CD14-positive monocyte (primary cell): ENCODE measurements around the gene TMEM144. TPM values are rescaled to one million over a fixed set of nuclear protein-coding genes. Genes with fewer than 3 reads are reported as not detected.
A peak's percentile ranks its signal among the peaks of the same experiment; 100 is the strongest.

Source experiments
- DNase-seq, 3 donors: peaks; one replicate each; pipeline ENCODE4 v3.0.0-alpha.2; 2011 to 2022
- H2AFZ ChIP-seq: 2 replicates; pipeline ENCODE4 v1.6.0; 2012; ENCODE audit warnings: mild to moderate bottlenecking, low read depth, low read length, inconsistent platforms; ENCODE audit not compliant: insufficient read depth, poor library complexity, severe bottlenecking
- H3K27ac ChIP-seq, 2 donors: 1 replicate in 1 of 2; 2 replicates in 1 of 2; pipeline ENCODE4 v1.5.1; 2012 to 2013; ENCODE audit warnings: low read length in 2 of 2, control low read depth in 1 of 2, inconsistent platforms in 1 of 2, low read depth in 1 of 2, mild to moderate bottlenecking in 1 of 2
- H3K27me3 ChIP-seq, 2 donors: one replicate each; pipeline versions ENCODE4 v1.6.0 to v1.6.1; 2011 to 2013; ENCODE audit warnings: low read length in 2 of 2; ENCODE audit not compliant: control insufficient read depth in 2 of 2, insufficient read depth in 2 of 2
- H3K36me3 ChIP-seq, 2 donors: replicated peaks in 1 of 2; 1 replicate in 1 of 2; 2 replicates in 1 of 2; pipeline versions ENCODE4 v1.5.1 to v1.6.1; 2012 to 2013; ENCODE audit warnings: low read length in 2 of 2, control low read depth in 1 of 2, inconsistent platforms in 1 of 2, mild to moderate bottlenecking in 1 of 2; ENCODE audit not compliant: insufficient read depth in 2 of 2, control insufficient read depth in 1 of 2
- H3K4me1 ChIP-seq, 2 donors: 1 replicate in 1 of 2; 2 replicates in 1 of 2; pipeline versions ENCODE4 v1.5.1 to v1.6.1; 2012 to 2013; ENCODE audit warnings: low read length in 2 of 2, control low read depth in 1 of 2, inconsistent platforms in 1 of 2, mild to moderate bottlenecking in 1 of 2, moderate library complexity in 1 of 2; ENCODE audit not compliant: insufficient read depth in 2 of 2, control insufficient read depth in 1 of 2
- H3K4me2 ChIP-seq: replicated peaks from 2 replicates; pipeline ENCODE3; 2012; ENCODE audit warnings: low read length, moderate library complexity, mild to moderate bottlenecking; ENCODE audit not compliant: poor library complexity, severe bottlenecking; ENCODE audit errors: extremely low read depth
- H3K4me3 ChIP-seq, 3 experiments: fragments of 200-600 bp in 1 of 3; sonication (generic) in 1 of 3; replicated peaks in 1 of 3; 1 replicate in 2 of 3; 2 replicates in 1 of 3; pipeline ENCODE4 v1.5.1; 2011 to 2013; ENCODE audit warnings: low read length in 3 of 3, mild to moderate bottlenecking in 3 of 3, control low read depth in 2 of 3, low read depth in 2 of 3, inconsistent platforms in 1 of 3, moderate library complexity in 1 of 3
- H3K79me2 ChIP-seq: 2 replicates; pipeline ENCODE4 v1.6.0; 2012; ENCODE audit warnings: mild to moderate bottlenecking, control low read depth, inconsistent platforms, low read length, moderate library complexity; ENCODE audit not compliant: insufficient read depth
- H3K9ac ChIP-seq: 2 replicates; pipeline ENCODE4 v1.6.0; 2017; ENCODE audit warnings: low read length, mild to moderate bottlenecking; ENCODE audit not compliant: insufficient read depth, poor library complexity, severe bottlenecking
- H3K9me3 ChIP-seq, 2 donors: replicated peaks in 1 of 2; 1 replicate in 1 of 2; 2 replicates in 1 of 2; pipeline versions ENCODE4 v1.5.1 to v1.6.1; 2012 to 2013; ENCODE audit warnings: low read length in 2 of 2, control low read depth in 1 of 2; ENCODE audit not compliant: control insufficient read depth in 1 of 2, insufficient read depth in 1 of 2
- H4K20me1 ChIP-seq: 2 replicates; pipeline ENCODE4 v1.6.0; 2012; ENCODE audit warnings: mild to moderate bottlenecking, low read length, control low read depth, moderate library complexity; ENCODE audit not compliant: insufficient read depth
- H3K27ac Mint-ChIP-seq, 7 donors: one replicate each; pipeline ENCODE4 v1.8.0; 2020; ENCODE audit warnings: mild to moderate bottlenecking in 7 of 7, mixed read lengths in 7 of 7, moderate library complexity in 6 of 7, inconsistent platforms in 2 of 7
- H3K27me3 Mint-ChIP-seq, 3 donors: one replicate each; pipeline ENCODE4 v1.8.0; 2021 to 2022; ENCODE audit warnings: low read depth in 3 of 3, mild to moderate bottlenecking in 3 of 3, mixed read lengths in 3 of 3, moderate library complexity in 3 of 3, inconsistent platforms in 1 of 3
- H3K36me3 Mint-ChIP-seq, 2 donors: one replicate each; pipeline ENCODE4 v1.8.0; 2020; ENCODE audit warnings: mixed read lengths in 2 of 2, inconsistent platforms in 1 of 2, mild to moderate bottlenecking in 1 of 2
- H3K4me1 Mint-ChIP-seq: one replicate; pipeline ENCODE4 v1.8.0; 2020; ENCODE audit warnings: mild to moderate bottlenecking, mixed read lengths
- H3K4me3 Mint-ChIP-seq, 2 donors: one replicate each; pipeline ENCODE4 v1.8.0; 2020; ENCODE audit warnings: mild to moderate bottlenecking in 2 of 2, mixed read lengths in 2 of 2, moderate library complexity in 1 of 2
- H3K9me3 Mint-ChIP-seq, 7 donors: one replicate each; pipeline ENCODE4 v1.8.0; 2020 to 2022; ENCODE audit warnings: mixed read lengths in 7 of 7, mild to moderate bottlenecking in 6 of 7, moderate library complexity in 6 of 7, inconsistent platforms in 2 of 7
- CTCF ChIP-seq: fragments of 200-600 bp; IDR thresholded peaks from one replicate; pipeline ENCODE4 v1.8.0; 2022; ENCODE audit warnings: antibody characterized with exemption, mild to moderate bottlenecking
- WGBS: methylation state at CpG from one replicate; pipeline ENCODE4 v1.1.5; 2013; ENCODE audit warnings: missing lambda C conversion rate; ENCODE audit not compliant: insufficient coverage; 5-methylcytosine and 5-hydroxymethylcytosine counted together
- intact Hi-C, 2 donors: fragments of 100-400 bp; cut with micrococcal nuclease; formaldehyde crosslinking; loops; one replicate each; pipeline versions ENCODE4 v1.15.0 to v1.15.1; 2023
- polyA plus RNA-seq, 3 donors: library from polyadenylated mRNA; depleted of rRNA in 1 of 3; unstranded in 2 of 3; stranded (reverse) in 1 of 3; fragments of 300-500 nt in 2 of 3; fragments of >200 nt in 1 of 3; fragmentation: Illumina TruSeq in 2 of 3; gene quantifications; 1 replicate in 2 of 3; 2 replicates in 1 of 3; pipeline ENCODE4 v1.2.3, GENCODE V29; 2012 to 2021

TMEM144 gene
- polyA plus RNA-seq, 3 donors = 1.0 to 27.9 (median 1.5) TPM

- Histone ChIP-seq H2AFZ (no peak overlapping the region), H3K4me1 (peaks cover 71 to 79% of the 10 kb centered on the region in 2 donors), H3K9ac (no peak overlapping the region), H3K4me2 (peak overlapping the region; percentile 92), H3K27me3 (no peaks in the 10 kb centered on the region), H3K4me3 (peak overlapping the region in 2 of 3 experiments; percentile 66 to 98), H3K36me3 (peaks cover 11 to 23% of the 10 kb centered on the region in 2 donors), H3K27ac (peak overlapping the region in 1 of 2 donors; percentile 1), H3K9me3 (no peaks in the 10 kb centered on the region), H3K79me2 (peaks cover 100% of the 10 kb centered on the region), H4K20me1 (peaks cover 63% of the 10 kb centered on the region)
- Mint-ChIP-seq H3K4me3 (peak overlapping the region; percentile 40 to 98), H3K27me3 (peaks cover 0 to 3% (median 0%) of the 10 kb centered on the region in 3 donors), H3K27ac (peak overlapping the region in 2 of 7 donors; percentile 11 to 30), H3K36me3 (peaks cover 23 to 44% of the 10 kb centered on the region in 2 donors), H3K4me1 (peaks cover 72% of the 10 kb centered on the region), H3K9me3 (no peaks in the 10 kb centered on the region)
- intact Hi-C loops = loop anchor here in 1 of 2 donors (5.0 to 10.0 kb wide), 2 partner anchors 41 to 172 kb away; no protein-coding TSS in a partner anchor
- no peak for DNase-seq
- no peak for TF ChIP-seq CTCF
- WGBS = no CpG with 5 or more reads among the region's 2 CpGs
Observed at GRCh38 chr4:158166701-158167100, 43.6 kb upstream of the TMEM144 start.

GRCh38 chr4:158168606-158169005 lies 41.7 kb upstream of the TMEM144 start:
- H3K4me3 ChIP-seq = peak overlapping the region; percentile 66 to 98 (median 68)
- Mint-ChIP-seq H3K4me1 (peaks cover 67% of the 10 kb centered on the region), H3K9me3 (no peaks in the 10 kb centered on the region), H3K36me3 (peaks cover 15 to 32% of the 10 kb centered on the region in 2 donors), H3K4me3 (peak overlapping the region; percentile 93 to 98), H3K27me3 (peaks cover 0 to 3% (median 0%) of the 10 kb centered on the region in 3 donors), H3K27ac (peak overlapping the region in 4 of 7 donors; percentile 70 to 84 (median 77))
- peaks cover 45% of the 10 kb centered on the region for H4K20me1 ChIP-seq
- no peak for TF ChIP-seq CTCF
- H3K9me3 ChIP-seq = no peaks in the 10 kb centered on the region
- peaks cover 62 to 72% of the 10 kb centered on the region in 2 donors for H3K4me1 ChIP-seq
- peak overlapping the region; percentile 25 for H3K9ac ChIP-seq
- peak overlapping the region; percentile 92 for H3K4me2 ChIP-seq
- peak overlapping the region; percentile 0 for H2AFZ ChIP-seq
- H3K27ac ChIP-seq = peak overlapping the region in 1 of 2 donors; percentile 82
- no peak for DNase-seq
- WGBS = 80% methylated on average over 1 of the region's 5 CpGs
- H3K36me3 ChIP-seq = peaks cover 2 to 13% of the 10 kb centered on the region in 2 donors
- H3K27me3 ChIP-seq = no peaks in the 10 kb centered on the region
- peaks cover 100% of the 10 kb centered on the region for H3K79me2 ChIP-seq
- intact Hi-C loops = loop anchor here in 1 of 2 donors (5.0 to 10.0 kb wide), 2 partner anchors 39 to 174 kb away; no protein-coding TSS in a partner anchor
